Measurements from ENCODE around the gene TBCC.
A peak's percentile ranks its signal among the peaks of the same experiment; 100 is the strongest.

The TBCC gene

GRCh38 chr6:42771741-42772100 lies 25.8 kb upstream of the TBCC start:
- DNase-seq (ENCODE audit: low spot score), result no peak

GRCh38 chr6:42769836-42770235 lies 23.9 kb upstream of the TBCC start:
- DNase-seq (ENCODE audit: low spot score), result no peak

- DNase-seq (ENCODE audit: low spot score), result no peak
Measured at GRCh38 chr6:42769051-42769450, 23.1 kb upstream of the TBCC start.

- no peak for DNase-seq (ENCODE audit: low spot score)
Measured at GRCh38 chr6:42766163-42766670, 20.3 kb upstream of the TBCC start.

- no peak for DNase-seq (ENCODE audit: low spot score)
Measured at GRCh38 chr6:42764911-42765648, 19.2 kb upstream of the TBCC start.

GRCh38 chr6:42762950-42763349 lies 17.0 kb upstream of the TBCC start:
- no peak for DNase-seq (ENCODE audit: low spot score)

GRCh38 chr6:42762426-42762859 lies 16.5 kb upstream of the TBCC start:
- DNase-seq (ENCODE audit: low spot score), result no peak

- no peak for DNase-seq (ENCODE audit: low spot score)
Measured at GRCh38 chr6:42761287-42762067, 15.6 kb upstream of the TBCC start.

GRCh38 chr6:42758756-42759430 lies 13.0 kb upstream of the TBCC start:
- DNase-seq (ENCODE audit: low spot score), result no peak

GRCh38 chr6:42756722-42757121 lies 10.8 kb upstream of the TBCC start:
- no peak for DNase-seq (ENCODE audit: low spot score)

GRCh38 chr6:42754759-42755158 lies 8.9 kb upstream of the TBCC start:
- no peak for DNase-seq (ENCODE audit: low spot score)

GRCh38 chr6:42751055-42751454 lies 5.2 kb upstream of the TBCC start:
- DNase-seq (ENCODE audit: low spot score), result no peak

GRCh38 chr6:42748203-42748898 lies 2.4 kb upstream of the TBCC start:
- no peak for DNase-seq (ENCODE audit: low spot score)

GRCh38 chr6:42746463-42747391 lies 824 bp upstream of the TBCC start:
- DNase-seq (ENCODE audit: low spot score), result peak; percentile 90

- DNase-seq (ENCODE audit: low spot score), result peak; percentile 61
Measured at GRCh38 chr6:42745083-42745639, 742 bp downstream of the TBCC start.

GRCh38 chr6:42744351-42744893 lies 1.5 kb downstream of the TBCC start:
- DNase-seq (ENCODE audit: low spot score), result peak; percentile 30

GRCh38 chr6:42742116-42742894 lies 3.6 kb downstream of the TBCC start:
- peak; percentile 16 for DNase-seq (ENCODE audit: low spot score)

GRCh38 chr6:42740725-42741124 lies 5.2 kb downstream of the TBCC start:
- DNase-seq (ENCODE audit: low spot score), result no peak

- DNase-seq (ENCODE audit: low spot score), result no peak
Measured at GRCh38 chr6:42735976-42736375, 9.9 kb downstream of the TBCC start.
